GM12878 (cell line): ENCODE results near the gene GLG1. TPM values are rescaled to one million over a fixed set of nuclear protein-coding genes. Genes with fewer than 3 reads are reported as not detected.

Experiments
- ATAC-seq: fragments of 200-7000 bp; cut with Tn5 transposase; 3 replicates; pipeline ENCODE4 v1.9.1; 2020; ENCODE audit warnings: mild to moderate bottlenecking, moderate library complexity
- BruUV-seq: library from RNA; stranded (reverse); fragments of 400-500 nt; replicated peaks from 2 replicates; lab custom pipeline; 2021; lab: Mats Ljungman, UMichigan
- CTCF ChIA-PET: fragments of 300-600 bp; sonication (Branson Sonifier 250); formaldehyde crosslinking; extraction: SDS; loops from one replicate; lab custom pipeline; 2021; ENCODE audit warnings: inconsistent platforms; lab: Yijun Ruan, JAX
- POLR2A ChIA-PET: fragments of 350-600 bp; formaldehyde crosslinking; extraction: SDS; loops from one replicate; lab custom pipeline; 2021; ENCODE audit warnings: inconsistent platforms; lab: Charles Lee
- RAD21 ChIA-PET: fragments of 300-600 bp; sonication (Branson Sonifier 250); formaldehyde crosslinking; loops from one replicate; lab custom pipeline; 2023; ENCODE audit warnings: antibody characterized with exemption; ENCODE audit not compliant: unreplicated experiment; lab: Charles Lee
- SMC1A ChIA-PET: fragments of 300-600 bp; sonication (Branson Sonifier 250); formaldehyde crosslinking; loops from one replicate; lab custom pipeline; 2023; ENCODE audit not compliant: unreplicated experiment, uncharacterized antibody; lab: Charles Lee
- DNase-seq: peaks from one replicate; pipeline ENCODE4 v3.0.0-alpha.2; 2011; ENCODE audit warnings: low read depth, low spot score
- FAIRE-seq: peaks from 3 replicates; lab custom pipeline; 2011; peaks lifted over from hg19 to GRCh38; lab: Jason Lieb, UNC
- H2AFZ ChIP-seq: 2 replicates; pipeline ENCODE4 v1.6.0; 2011; ENCODE audit warnings: low read depth, low read length, control low read depth; ENCODE audit not compliant: control insufficient read depth
- H3K27ac ChIP-seq: 2 replicates; pipeline ENCODE4 v1.5.1; 2011; ENCODE audit warnings: control low read depth; ENCODE audit not compliant: control insufficient read depth, insufficient read depth
- H3K27me3 ChIP-seq, 2 experiments: replicated peaks in 1 of 2; 2 replicates each; pipeline versions ENCODE4 v1.6.0 to v1.6.1; 2011; ENCODE audit warnings: low read length in 1 of 2; ENCODE audit not compliant: control insufficient read depth in 2 of 2, insufficient read depth in 2 of 2
- H3K36me3 ChIP-seq, 2 experiments: 2 replicates each; pipeline ENCODE4 v1.5.1; 2011; ENCODE audit warnings: low read length in 1 of 2; ENCODE audit not compliant: control insufficient read depth in 2 of 2, insufficient read depth in 2 of 2
- H3K4me1 ChIP-seq: 2 replicates; pipeline ENCODE4 v1.6.1; 2011; ENCODE audit warnings: mild to moderate bottlenecking, low read length, moderate library complexity, mixed read lengths; ENCODE audit not compliant: control insufficient read depth, insufficient read depth
- H3K4me2 ChIP-seq: 2 replicates; pipeline ENCODE4 v1.6.0; 2011; ENCODE audit warnings: control low read depth; ENCODE audit not compliant: control insufficient read depth, insufficient read depth
- H3K4me3 ChIP-seq: fragments of 200-600 bp; sonication (generic); 2 replicates; pipeline ENCODE4 v1.5.1; 2016
- H3K79me2 ChIP-seq: 2 replicates; pipeline ENCODE4 v1.6.0; 2011; ENCODE audit warnings: low read length; ENCODE audit not compliant: control insufficient read depth, insufficient read depth
- H3K9ac ChIP-seq: 2 replicates; pipeline ENCODE4 v1.8.0; 2011; ENCODE audit warnings: low read length, control low read depth, mixed read lengths; ENCODE audit not compliant: control insufficient read depth, insufficient read depth
- H3K9me3 ChIP-seq: replicated peaks from 3 replicates; pipeline ENCODE4 v1.5.1; 2011; ENCODE audit warnings: mild to moderate bottlenecking, low read length; ENCODE audit not compliant: control insufficient read depth, insufficient read depth
- H4K20me1 ChIP-seq: 2 replicates; pipeline ENCODE4 v1.6.0; 2011; ENCODE audit not compliant: control insufficient read depth, insufficient read depth
- CHD1 ChIP-seq: IDR thresholded peaks from 2 replicates; pipeline ENCODE4 v1.6.1; 2012; ENCODE audit warnings: low read depth, low read length, improper control_type of control experiment
- CHD2 ChIP-seq: IDR thresholded peaks from 2 replicates; pipeline ENCODE4 v1.6.1; 2011; ENCODE audit warnings: low read depth, low read length, improper control_type of control experiment, borderline replicate concordance
- CUX1 ChIP-seq: IDR thresholded peaks from 2 replicates; pipeline ENCODE4 v1.6.1; 2012; ENCODE audit warnings: improper control_type of control experiment, low read depth, low read length; ENCODE audit not compliant: insufficient replicate concordance
- HCFC1 ChIP-seq: fragments of 150-350 bp; IDR thresholded peaks from 2 replicates; pipeline ENCODE4 v1.6.1; 2014; ENCODE audit warnings: low read length
- MEF2A ChIP-seq: IDR thresholded peaks from 2 replicates; pipeline ENCODE4 v1.6.1; 2011; ENCODE audit warnings: low read depth, mild to moderate bottlenecking, low read length, moderate library complexity; ENCODE audit not compliant: insufficient read depth
- MTA3 ChIP-seq: IDR thresholded peaks from 2 replicates; pipeline ENCODE4 v1.6.1; 2012; ENCODE audit warnings: low read length, inconsistent platforms, borderline replicate concordance
- NR2C1 ChIP-seq: fragments of 450-650 bp; IDR thresholded peaks from 2 replicates; pipeline ENCODE4 v1.6.1; 2017; ENCODE audit warnings: antibody characterized with exemption, mild to moderate bottlenecking, moderate library complexity
- NR2F1 ChIP-seq: fragments of 450-650 bp; conservative IDR thresholded peaks from 2 replicates; pipeline ENCODE4 v1.6.1; 2017; ENCODE audit warnings: mild to moderate bottlenecking
- PBX3 ChIP-seq: IDR thresholded peaks from 2 replicates; pipeline ENCODE4 v1.6.1; 2011; ENCODE audit warnings: mild to moderate bottlenecking, low read depth, low read length, moderate library complexity; ENCODE audit not compliant: insufficient replicate concordance
- SREBF1 ChIP-seq: IDR thresholded peaks from 2 replicates; pipeline ENCODE4 v1.6.1; 2012; ENCODE audit warnings: mild to moderate bottlenecking, low read length
- WGBS: methylation state at CpG from one replicate; pipeline ENCODE4 v1.1.6; 2016; ENCODE audit warnings: low lambda C conversion rate; ENCODE audit not compliant: insufficient replicate concordance, insufficient coverage; ENCODE audit errors: missing lambda C conversion rate; 5-methylcytosine and 5-hydroxymethylcytosine counted together
- in situ Hi-C: fragments of 300-500 bp; cut with MboI; formaldehyde crosslinking; loops from 9 replicates; pipeline ENCODE4 v1.14.3; 2018; ENCODE audit warnings: mixed read lengths
- intact Hi-C: fragments of 100-400 bp; cut with micrococcal nuclease; formaldehyde crosslinking; loops from one replicate; pipeline ENCODE4 v1.14.2; 2022; ENCODE audit not compliant: unreplicated experiment
- polyA plus RNA-seq, 11 experiments: library from polyadenylated mRNA; depleted of rRNA in 4 of 11; unstranded in 6 of 11; stranded (reverse) in 5 of 11; fragments of >200 nt; fragmentation: Nextera tagmentation in 4 of 11; fragmentation: Illumina TruSeq in 1 of 11; extraction: Ambion mirVana in 4 of 11; extraction: Trizol in 1 of 11; gene quantifications; 1 replicate in 1 of 11; 2 replicates in 10 of 11; pipeline versions ENCODE4 v1.2.1 to v1.2.3, GENCODE V29; 2011 to 2016; ENCODE audit warnings: inconsistent platforms in 2 of 11, missing spikeins in 2 of 11, low read depth in 1 of 11
- total RNA-seq, 4 experiments: library from RNA; depleted of rRNA in 3 of 4; stranded (reverse); fragments of >200 nt in 3 of 4; fragmentation: Illumina TruSeq in 1 of 4; extraction: Trizol in 1 of 4; gene quantifications; 2 replicates each; pipeline versions ENCODE4 v1.2.1 to v1.2.3, GENCODE V29; 2013 to 2021
- TF ChIP-seq, protein P1 (sequence below), 3 experiments: IDR thresholded peaks in 2 of 3; conservative IDR thresholded peaks in 1 of 3; 2 replicates each; pipeline ENCODE4 v1.5.1; 2011; ENCODE audit warnings: low read depth in 3 of 3, low read length in 3 of 3, mild to moderate bottlenecking in 3 of 3, control low read depth in 2 of 3, moderate library complexity in 2 of 3, inconsistent platforms in 1 of 3, mixed read lengths in 1 of 3; ENCODE audit not compliant: control insufficient read depth in 2 of 3, insufficient read depth in 1 of 3; ENCODE audit errors: extremely low read depth in 1 of 3

Gene GLG1
- total and polyA plus RNA-seq, 10 of the 15 experiments (the other 5 are each of a cell fraction or from before 2014, with no cell fraction given): 7.6 to 49.4 (median 28.2) TPM

DNA sequence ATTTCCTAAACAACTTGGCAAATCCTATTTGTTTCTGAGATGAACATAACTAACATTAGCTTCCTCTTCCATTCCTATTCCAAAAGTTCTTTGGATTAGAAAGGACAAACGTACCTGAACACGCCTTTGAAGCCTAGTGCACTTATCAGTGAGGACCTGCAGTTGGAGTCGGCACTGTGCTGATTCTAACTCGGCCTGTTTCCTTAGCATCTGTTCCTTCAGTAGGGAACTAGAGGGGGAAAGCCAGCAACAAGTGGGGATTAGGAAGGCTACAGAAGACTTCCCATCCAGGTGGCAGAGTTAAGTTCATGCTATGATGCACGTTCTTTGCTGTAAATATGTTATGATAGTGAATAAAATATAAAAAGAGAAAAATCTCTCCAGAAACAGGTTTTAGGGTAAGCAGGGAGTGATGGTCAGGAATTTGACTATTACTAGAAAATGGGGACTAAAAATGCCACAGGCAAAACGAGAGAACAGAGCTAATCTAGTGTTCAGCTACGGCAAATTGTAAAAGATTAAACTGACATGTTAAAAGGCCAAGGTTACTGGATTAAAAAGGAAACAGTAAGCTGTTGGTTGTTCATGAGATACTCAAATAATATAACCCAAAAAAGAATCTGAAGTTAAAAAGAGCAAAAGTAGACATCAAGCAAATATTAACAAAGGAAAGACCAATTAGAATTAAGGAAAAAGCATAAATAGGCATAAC is 31.0 kb upstream of the GLG1 start (continued):
- no peak for TF ChIP-seq CUX1

DNA sequence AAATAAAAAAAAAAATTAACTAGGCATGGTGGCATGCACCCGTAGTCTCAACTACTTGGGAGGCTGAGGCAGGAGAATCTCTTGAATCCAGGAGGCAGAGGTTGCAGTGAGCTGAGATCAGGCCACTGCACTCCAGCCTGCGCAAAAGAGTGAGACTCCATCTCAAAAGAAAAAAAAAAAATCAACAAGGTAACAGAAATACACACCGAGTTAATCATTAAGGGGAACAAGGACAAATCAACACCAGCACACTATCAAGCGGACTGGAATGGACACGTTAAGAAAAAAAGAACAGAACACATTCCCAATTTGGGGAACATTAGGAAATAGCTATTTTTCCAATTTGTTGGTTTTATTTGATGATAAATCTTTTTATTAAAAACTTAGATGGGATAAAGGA is 28.4 kb upstream of the GLG1 start:
- DNase-seq: no peak
- H3K9me3 ChIP-seq: no peaks in the 10 kb centered on the region
- no peak for FAIRE-seq
- H3K4me2 ChIP-seq: no peak overlapping the region
- H3K36me3 ChIP-seq: peaks cover 3 to 41% of the 10 kb centered on the region in 2 experiments
- CTCF ChIA-PET: interaction anchor here (1.0 to 2.3 kb wide), 4 partner anchors 11 to 21 kb away, joined by 3 to 9 read pairs (median 4); no protein-coding TSS in a partner anchor
- H3K9ac ChIP-seq: no peak overlapping the region
- in situ Hi-C loops: no loop called here
- H3K4me3 ChIP-seq: no peak overlapping the region
- ATAC-seq: no peak
- intact Hi-C loops: no loop called here
- POLR2A ChIA-PET: interaction anchor here (1.1 to 1.5 kb wide), 2 partner anchors 9 to 17 kb away, joined by 3 read pairs; no protein-coding TSS in a partner anchor
- SMC1A ChIA-PET: interaction anchor here (0.8 to 1.0 kb wide), 3 partner anchors 16 to 23 kb away, joined by 3 to 4 read pairs (median 3); no protein-coding TSS in a partner anchor
- RAD21 ChIA-PET: no interaction called here
- 94% methylated on average over 5 of the region's 5 CpGs for WGBS
- H3K79me2 ChIP-seq: no peaks in the 10 kb centered on the region
- H3K4me1 ChIP-seq: no peaks in the 10 kb centered on the region; the same call in 1 of the 2 replicates
- H3K27me3 ChIP-seq: no peaks in the 10 kb centered on the region
- H2AFZ ChIP-seq: no peak overlapping the region
- H3K27ac ChIP-seq: no peak overlapping the region
- no TSS peak for BruUV-seq
- no peaks in the 10 kb centered on the region for H4K20me1 ChIP-seq
- TF ChIP-seq CHD2: no peak
- TF ChIP-seq NR2C1: no peak
- no peak for TF ChIP-seq HCFC1
- TF ChIP-seq MTA3: no peak
- TF ChIP-seq PBX3: no peak
- TF ChIP-seq SREBF1: no peak
- TF ChIP-seq MEF2A: no peak
- no peak for TF ChIP-seq NR2F1
- TF ChIP-seq, protein P1, sequence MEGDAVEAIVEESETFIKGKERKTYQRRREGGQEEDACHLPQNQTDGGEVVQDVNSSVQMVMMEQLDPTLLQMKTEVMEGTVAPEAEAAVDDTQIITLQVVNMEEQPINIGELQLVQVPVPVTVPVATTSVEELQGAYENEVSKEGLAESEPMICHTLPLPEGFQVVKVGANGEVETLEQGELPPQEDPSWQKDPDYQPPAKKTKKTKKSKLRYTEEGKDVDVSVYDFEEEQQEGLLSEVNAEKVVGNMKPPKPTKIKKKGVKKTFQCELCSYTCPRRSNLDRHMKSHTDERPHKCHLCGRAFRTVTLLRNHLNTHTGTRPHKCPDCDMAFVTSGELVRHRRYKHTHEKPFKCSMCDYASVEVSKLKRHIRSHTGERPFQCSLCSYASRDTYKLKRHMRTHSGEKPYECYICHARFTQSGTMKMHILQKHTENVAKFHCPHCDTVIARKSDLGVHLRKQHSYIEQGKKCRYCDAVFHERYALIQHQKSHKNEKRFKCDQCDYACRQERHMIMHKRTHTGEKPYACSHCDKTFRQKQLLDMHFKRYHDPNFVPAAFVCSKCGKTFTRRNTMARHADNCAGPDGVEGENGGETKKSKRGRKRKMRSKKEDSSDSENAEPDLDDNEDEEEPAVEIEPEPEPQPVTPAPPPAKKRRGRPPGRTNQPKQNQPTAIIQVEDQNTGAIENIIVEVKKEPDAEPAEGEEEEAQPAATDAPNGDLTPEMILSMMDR (IDR thresholded peaks at IDR 0.05 in 2 of 3, conservative IDR thresholded peaks at IDR 0.05 in 1 of 3; ENCODE audit: control insufficient read depth in 2 of 3, extremely low read depth in 1 of 3, insufficient read depth in 1 of 3, low read depth in 3 of 3, low read length in 3 of 3): no peak
- no peak for TF ChIP-seq CHD1
